NCI-H187 (cell line): ENCODE results near the gene ANK2.
A peak's percentile ranks its signal among the peaks of the same experiment; 100 is the strongest.

Experiments
- DNase-seq, 2 experiments: peaks; one replicate each; lab custom pipeline; 2025; lab: John Stamatoyannopoulos, UW

Gene ANK2

DNA sequence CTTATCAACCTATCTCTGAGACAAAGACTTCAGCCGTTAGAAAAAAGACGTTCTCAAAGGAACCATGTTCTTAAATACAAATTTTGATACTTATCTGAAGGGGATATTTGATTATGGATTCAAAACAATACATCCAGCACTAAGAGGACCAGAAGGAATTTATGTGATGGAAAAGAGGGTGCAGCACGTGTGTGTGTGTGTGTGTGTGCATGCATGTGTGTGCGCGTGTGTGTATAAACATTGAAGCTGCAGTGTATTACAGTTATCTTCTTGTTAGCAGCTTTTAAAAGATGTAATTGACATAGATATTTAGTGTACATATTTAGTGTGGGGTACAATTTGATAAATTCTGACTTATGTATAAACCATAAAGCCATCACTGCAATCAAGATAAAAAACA lies 44.9 kb downstream of the ANK2 start:
- DNase-seq = no peak

GRCh38 chr4:113094802-113095201 lies 45.3 kb downstream of the ANK2 start:
- DNase-seq = no peak

DNA sequence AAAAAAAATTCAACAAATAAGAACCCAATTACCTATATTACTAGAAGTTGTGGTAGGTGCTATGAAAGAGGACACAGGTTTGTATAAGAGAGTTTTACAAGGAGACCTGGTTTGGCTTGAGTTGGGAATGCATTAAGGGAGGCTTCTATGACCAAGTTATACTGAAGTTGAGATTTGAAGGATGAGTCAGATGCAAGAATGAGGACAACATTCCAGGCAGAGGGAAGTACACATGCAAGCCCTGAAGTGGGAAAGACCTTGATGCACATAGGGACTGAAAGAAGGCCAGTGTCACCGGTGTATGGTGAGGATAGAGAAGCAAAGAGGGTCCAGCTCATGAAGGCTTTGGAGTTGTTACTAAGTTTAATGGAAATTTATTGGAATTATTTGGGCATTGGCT lies 52.2 kb downstream of the ANK2 start:
- no peak for DNase-seq

DNA sequence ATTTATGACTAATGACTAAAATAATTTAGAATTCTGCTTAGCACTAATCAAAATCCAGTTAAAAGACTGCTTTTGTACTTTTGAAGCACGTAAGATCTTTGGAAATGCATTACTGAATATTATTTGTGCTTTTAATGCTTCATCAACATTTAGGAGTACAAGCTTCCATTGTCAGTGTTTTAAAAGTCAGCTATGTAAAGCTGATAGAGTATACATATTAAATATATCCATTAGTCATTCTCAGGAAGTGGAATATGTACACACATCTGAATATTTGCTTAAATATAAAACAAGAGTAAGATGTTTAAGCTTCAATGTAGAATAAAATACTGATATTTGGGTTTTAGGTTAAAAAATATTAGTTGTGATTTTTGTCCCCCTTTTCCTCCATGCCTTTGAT lies 54.1 kb downstream of the ANK2 start:
- no peak for DNase-seq

DNA sequence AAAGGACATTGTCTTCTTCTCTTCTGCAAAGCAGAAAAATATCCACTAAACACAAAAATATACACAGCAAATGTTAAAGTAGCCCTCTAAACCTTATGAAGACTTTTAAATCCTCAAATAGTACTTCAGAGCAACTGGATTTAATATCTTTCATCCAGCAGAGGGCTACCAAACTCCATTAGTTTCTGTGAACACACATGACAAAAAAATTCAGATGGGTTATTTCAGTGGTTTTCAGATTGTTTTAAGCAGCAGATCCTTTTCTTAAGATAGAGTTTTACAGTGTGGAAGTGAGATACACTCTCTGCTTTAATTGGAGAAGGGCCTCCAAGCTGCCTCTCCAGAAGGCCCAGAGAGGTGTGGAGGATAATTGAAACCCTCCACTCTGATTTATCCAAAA lies 56.7 kb downstream of the ANK2 start:
- DNase-seq = peak in 1 of 2 experiments; percentile 3

- no peak for DNase-seq
Measured at GRCh38 chr4:113109106-113109718, 59.8 kb downstream of the ANK2 start.

GRCh38 chr4:113112338-113112978 lies 63.0 kb downstream of the ANK2 start:
- DNase-seq = no peak

DNA sequence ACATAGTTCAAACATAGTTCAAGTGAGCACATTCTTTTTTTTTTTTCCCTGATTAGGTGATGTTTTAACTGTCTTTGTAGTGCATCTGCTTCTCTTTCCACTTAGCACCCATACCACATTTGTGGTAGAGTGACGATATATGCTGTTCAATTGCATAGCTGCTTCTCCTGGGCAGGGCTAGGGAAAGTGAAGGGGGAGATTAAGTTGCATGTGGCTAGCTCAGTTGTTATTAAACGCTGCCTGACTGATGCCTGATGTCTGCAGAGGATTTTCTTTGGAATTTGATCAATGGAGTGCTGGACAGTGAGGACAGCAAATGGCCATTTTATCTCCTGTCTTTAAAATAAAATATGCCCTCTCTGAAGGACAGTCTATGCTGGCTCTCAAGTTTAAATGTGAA lies 63.7 kb downstream of the ANK2 start:
- peak in 1 of 2 experiments; percentile 1 for DNase-seq

GRCh38 chr4:113114884-113115283 lies 65.4 kb downstream of the ANK2 start:
- peak in 1 of 2 experiments; percentile 1 for DNase-seq

- peak; percentile 51 to 55 for DNase-seq
Measured at GRCh38 chr4:113116414-113117357, 67.2 kb downstream of the ANK2 start.

DNA sequence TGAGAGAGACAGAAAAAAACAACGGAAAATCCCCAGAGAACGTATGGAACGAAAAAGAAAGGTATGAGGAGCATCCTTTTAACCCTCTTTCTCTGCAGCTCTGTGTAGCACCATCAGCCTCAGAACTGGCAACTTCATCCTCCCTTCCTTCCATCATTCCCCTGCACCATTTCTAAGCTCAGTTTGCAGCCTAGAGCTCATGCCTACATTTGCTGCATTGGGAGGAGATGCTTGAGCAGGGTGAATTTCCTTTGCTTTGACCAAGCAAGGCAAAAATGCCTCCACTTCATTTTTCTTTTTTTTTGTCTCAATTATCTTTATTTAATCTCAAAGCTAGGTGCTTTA lies 67.9 kb downstream of the ANK2 start:
- no peak for DNase-seq

DNA sequence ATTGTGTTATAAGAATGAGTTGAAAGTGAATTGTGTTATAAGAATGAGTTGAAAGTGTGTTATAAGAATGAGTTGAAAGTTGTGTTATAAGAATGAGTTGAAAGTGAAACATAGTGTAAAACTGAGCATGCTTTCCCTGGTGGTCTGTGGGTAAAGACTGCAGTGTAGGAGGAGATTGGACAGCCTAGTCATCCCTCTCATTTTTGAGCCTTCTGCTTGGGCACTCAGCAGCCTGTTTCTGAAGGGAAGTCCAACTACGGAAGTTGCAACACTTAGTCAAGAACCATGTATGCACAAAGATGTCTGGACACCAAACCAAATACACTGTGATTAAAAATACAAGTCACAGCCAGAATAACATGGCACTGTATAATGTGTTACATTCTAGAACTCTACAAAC lies 72.6 kb downstream of the ANK2 start:
- no peak for DNase-seq

DNA sequence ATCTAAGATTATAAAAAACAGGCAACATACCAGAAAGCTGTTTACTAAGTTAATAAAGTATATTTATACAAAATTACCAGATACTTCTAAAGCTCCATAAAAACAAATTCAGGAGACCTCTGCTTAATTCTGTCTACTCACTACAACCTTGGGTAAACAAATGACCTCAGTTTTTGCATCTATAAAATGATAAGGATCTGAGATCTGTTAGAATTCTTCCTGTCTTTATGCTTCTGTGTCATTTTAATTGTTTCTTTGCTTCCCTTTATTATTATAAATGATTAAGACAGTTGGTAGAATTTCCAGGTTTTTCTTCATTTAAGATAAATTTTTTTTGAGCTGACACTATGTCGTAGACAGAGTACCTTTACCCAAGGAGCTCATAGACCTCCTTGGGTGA lies 76.0 kb downstream of the ANK2 start:
- DNase-seq = no peak

- no peak for DNase-seq
Measured at GRCh38 chr4:113131136-113131535, 81.7 kb downstream of the ANK2 start.

- no peak for DNase-seq
Measured at GRCh38 chr4:113131621-113132020, 82.2 kb downstream of the ANK2 start.

GRCh38 chr4:113141901-113142346 lies 92.5 kb downstream of the ANK2 start:
- DNase-seq = peak; percentile 10 to 32

GRCh38 chr4:113142351-113142750 lies 92.9 kb downstream of the ANK2 start:
- DNase-seq = no peak

GRCh38 chr4:113144091-113144490 lies 94.6 kb downstream of the ANK2 start:
- DNase-seq = no peak

DNA sequence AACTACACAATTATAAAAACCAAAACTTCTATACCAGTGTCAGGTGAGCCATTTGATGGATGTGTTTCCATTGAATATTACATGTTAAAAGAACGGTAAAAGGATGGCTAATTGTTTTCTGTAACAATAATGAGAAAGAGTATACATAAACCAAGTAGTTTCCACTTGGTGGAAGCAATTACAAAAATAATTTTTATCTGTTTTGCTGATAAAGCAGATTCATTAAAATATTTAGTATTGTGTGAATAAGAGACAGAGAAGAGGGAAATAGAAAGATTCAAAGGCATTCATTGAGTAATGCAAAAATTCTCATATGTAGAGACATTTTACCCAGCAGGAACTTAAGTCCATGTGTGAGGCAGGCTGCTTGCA lies 95.7 kb downstream of the ANK2 start:
- no peak for DNase-seq

GRCh38 chr4:113145519-113146291 lies 96.3 kb downstream of the ANK2 start:
- DNase-seq = no peak

DNA sequence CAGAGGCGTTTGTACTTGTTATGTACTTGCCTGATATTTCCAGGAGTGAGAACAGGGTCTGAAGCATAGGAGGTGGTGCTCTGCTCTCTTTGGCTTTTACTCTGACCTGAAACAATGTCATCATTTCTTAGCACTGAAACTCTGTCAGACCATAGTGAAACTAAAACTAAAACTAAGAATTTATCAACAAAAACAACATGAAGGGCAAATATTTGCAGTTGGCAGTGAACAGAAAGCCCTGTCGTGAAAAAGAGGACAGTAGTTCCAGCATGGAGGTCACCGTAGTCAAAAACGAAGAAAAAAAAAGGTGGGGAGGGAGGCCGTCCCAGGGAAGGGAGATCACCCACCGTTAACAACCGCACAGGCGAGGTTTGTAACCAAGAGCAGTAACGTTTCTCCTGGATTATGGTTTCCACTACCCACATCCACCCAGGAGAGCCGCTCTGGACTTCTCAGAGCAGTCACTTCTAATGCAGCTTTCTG lies 97.5 kb downstream of the ANK2 start:
- DNase-seq = no peak

- no peak for DNase-seq
Measured at GRCh38 chr4:113147498-113148111, 98.2 kb downstream of the ANK2 start.
